ENCODE data around the gene TMEM135. TPM values are rescaled to one million over a fixed set of nuclear protein-coding genes. Genes with fewer than 3 reads are reported as not detected.

The TMEM135 gene
- total RNA-seq, 1 experiment from 2014 or later, result 65.5 TPM

GRCh38 chr11:87296627-87297026 is 258.9 kb downstream of the TMEM135 start:
- DNase-seq (ENCODE audit: low read depth, low spot score), result no peak
- TF ChIP-seq REST (IDR thresholded peaks at IDR 0.05; ENCODE audit: insufficient read depth in 1 of 2, low read depth in 2 of 2, low read length in 1 of 2) (no peak), POLR2AphosphoS5 (IDR thresholded peaks at IDR 0.05; ENCODE audit: low read depth, low read length) (no peak), CTCF (IDR thresholded peaks at IDR 0.05) (no peak), TCF7L2 (IDR thresholded peaks at IDR 0.05; ENCODE audit: low read depth, low read length) (no peak), SIN3A (IDR thresholded peaks at IDR 0.05; ENCODE audit: borderline replicate concordance, insufficient read depth, low read depth, low read length) (no peak)
- Histone ChIP-seq H3K27me3 (ENCODE audit: control insufficient read depth, insufficient read depth, low read length) (no peaks in the 10 kb centered on the region), H3K9me3 (ENCODE audit: control insufficient read depth, insufficient read depth, low read depth, low read length) (no peaks in the 10 kb centered on the region), H3K36me3 (ENCODE audit: control insufficient read depth, insufficient read depth, low read length) (no peaks in the 10 kb centered on the region), H3K4me1 (ENCODE audit: control insufficient read depth, insufficient read depth, low read length) (peaks cover 4% of the 10 kb centered on the region; the same call in 1 of the 2 replicates), H3K4me3 (ENCODE audit: low read depth in 2 of 2, low read length in 2 of 2) (no peak overlapping the region), H3K27ac (ENCODE audit: low read length) (no peak overlapping the region)
- no peak for ATAC-seq
- BruUV-seq (replicated peaks), result TSS peak; percentile 5
- ChIA-PET CTCF (interaction anchor here (0.6 kb wide), 1 partner anchor 719 kb away, joined by 5 read pairs; no protein-coding TSS in a partner anchor), POLR2A (no interaction called here)
- in situ Hi-C loops (cut with HindIII; ENCODE audit: low pct_unique_long_range_greater_than_20kb, low sequenced_read_pairs) (no loop called here), intact Hi-C loops (cut with micrococcal nuclease; ENCODE audit: unreplicated experiment) (no loop called here)

GRCh38 chr11:87298155-87298554 is 260.4 kb downstream of the TMEM135 start:
- POLR2A ChIA-PET, result no interaction called here
- intact Hi-C loops (cut with micrococcal nuclease; ENCODE audit: unreplicated experiment), result no loop called here
- CTCF ChIA-PET, result interaction anchor here (0.6 kb wide), 1 partner anchor 359 kb away, joined by 4 read pairs; no protein-coding TSS in a partner anchor
- Histone ChIP-seq H3K9me3 (ENCODE audit: control insufficient read depth, insufficient read depth, low read depth, low read length) (no peaks in the 10 kb centered on the region), H3K4me3 (ENCODE audit: low read depth in 2 of 2, low read length in 2 of 2) (no peak overlapping the region), H3K27ac (ENCODE audit: low read length) (no peak overlapping the region), H3K27me3 (ENCODE audit: control insufficient read depth, insufficient read depth, low read length) (no peaks in the 10 kb centered on the region), H3K36me3 (ENCODE audit: control insufficient read depth, insufficient read depth, low read length) (no peaks in the 10 kb centered on the region), H3K4me1 (ENCODE audit: control insufficient read depth, insufficient read depth, low read length) (peaks cover 4% of the 10 kb centered on the region; the same call in 1 of the 2 replicates)
- no TSS peak for BruUV-seq (replicated peaks)
- in situ Hi-C loops (cut with HindIII; ENCODE audit: low pct_unique_long_range_greater_than_20kb, low sequenced_read_pairs), result no loop called here
- ATAC-seq (no peak), DNase-seq (ENCODE audit: low read depth, low spot score) (no peak)
- TF ChIP-seq POLR2AphosphoS5 (IDR thresholded peaks at IDR 0.05; ENCODE audit: low read depth, low read length), result no peak
- TF ChIP-seq CTCF (IDR thresholded peaks at IDR 0.05), result no peak
- no peak for TF ChIP-seq TCF7L2 (IDR thresholded peaks at IDR 0.05; ENCODE audit: low read depth, low read length)
- no peak for TF ChIP-seq SIN3A (IDR thresholded peaks at IDR 0.05; ENCODE audit: borderline replicate concordance, insufficient read depth, low read depth, low read length)
- no peak for TF ChIP-seq REST (IDR thresholded peaks at IDR 0.05; ENCODE audit: insufficient read depth in 1 of 2, low read depth in 2 of 2, low read length in 1 of 2)
